T-helper 2 cell (primary cell): ENCODE measurements around the gene CALHM5.
A peak's percentile ranks its signal among the peaks of the same experiment; 100 is the strongest.

Source experiments
- DNase-seq, 5 experiments: peaks; one replicate each; pipeline versions ENCODE4 v3.0.0 to v3.0.0-alpha.2; 2012 to 2022

The CALHM5 gene

DNA sequence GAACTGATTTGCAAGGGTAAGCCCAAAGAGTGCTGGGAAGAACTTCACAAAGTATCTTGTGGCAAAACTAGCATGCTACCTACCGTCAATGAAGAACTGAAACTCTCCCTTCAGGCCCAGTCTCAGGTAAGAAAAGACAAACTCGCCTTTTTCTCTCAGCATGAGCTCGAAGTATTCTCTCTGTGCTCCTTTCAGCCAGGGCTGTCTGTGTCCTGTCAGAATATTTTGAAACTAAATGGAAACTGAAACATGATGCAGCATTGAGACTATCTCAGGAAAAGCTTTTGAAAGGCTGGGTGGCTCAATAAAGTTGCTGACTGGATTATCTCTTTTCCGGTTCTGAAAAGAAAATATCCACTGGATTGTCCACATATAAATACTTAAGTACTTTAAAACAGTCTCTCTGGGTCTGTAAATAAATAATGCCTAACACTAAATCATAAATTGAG, 696 bp downstream of the CALHM5 start:
- no peak for DNase-seq

DNA sequence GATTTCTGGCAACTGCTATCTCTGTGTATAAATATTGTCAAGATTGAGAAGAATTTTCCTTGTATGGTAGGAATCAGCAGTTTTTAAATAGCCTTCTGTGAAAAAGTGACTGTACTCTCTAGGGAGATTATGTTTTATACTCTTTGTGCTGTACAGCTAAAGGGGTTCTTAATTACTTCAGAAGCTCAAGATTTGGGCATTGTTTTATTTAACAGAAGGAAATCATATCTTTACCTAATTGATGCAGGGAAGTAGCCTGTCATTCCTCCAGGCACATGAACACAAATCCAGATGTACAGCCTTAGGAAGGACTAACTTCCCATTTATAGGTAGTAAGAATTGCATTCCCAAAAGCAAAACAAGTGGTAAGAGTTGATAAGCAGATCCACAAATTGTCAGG, 1.3 kb downstream of the CALHM5 start:
- DNase-seq = no peak

DNA sequence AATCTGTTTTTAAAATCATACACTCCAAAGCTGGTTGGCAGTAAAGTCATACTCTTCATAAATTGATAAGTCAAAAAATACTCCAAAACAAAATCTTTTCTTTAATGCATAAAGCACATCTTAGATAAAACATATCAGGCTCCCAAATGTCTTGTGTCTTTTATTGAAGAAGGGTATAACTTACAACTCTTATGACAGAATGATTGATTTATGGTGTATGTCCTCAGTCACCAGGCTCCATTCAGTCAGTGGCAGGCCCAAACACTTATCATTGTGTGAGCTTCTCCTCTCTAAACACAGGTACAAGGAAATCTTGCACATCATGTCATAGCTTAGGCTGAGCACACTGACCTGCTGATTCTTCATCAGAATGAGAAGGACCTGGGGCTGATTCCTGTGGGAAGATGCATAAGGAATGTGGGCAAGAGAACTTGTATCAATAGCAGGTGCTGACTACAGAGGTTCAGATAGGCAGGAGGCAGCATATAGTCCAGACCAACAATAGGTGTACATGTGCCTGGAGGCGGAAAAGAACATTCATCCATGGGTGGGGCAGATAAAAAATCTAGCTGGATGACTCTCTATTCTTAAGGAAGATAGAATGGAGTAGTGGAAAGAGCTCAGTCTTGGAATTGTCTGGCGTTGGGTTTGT, 1.9 kb downstream of the CALHM5 start:
- no peak for DNase-seq

DNA sequence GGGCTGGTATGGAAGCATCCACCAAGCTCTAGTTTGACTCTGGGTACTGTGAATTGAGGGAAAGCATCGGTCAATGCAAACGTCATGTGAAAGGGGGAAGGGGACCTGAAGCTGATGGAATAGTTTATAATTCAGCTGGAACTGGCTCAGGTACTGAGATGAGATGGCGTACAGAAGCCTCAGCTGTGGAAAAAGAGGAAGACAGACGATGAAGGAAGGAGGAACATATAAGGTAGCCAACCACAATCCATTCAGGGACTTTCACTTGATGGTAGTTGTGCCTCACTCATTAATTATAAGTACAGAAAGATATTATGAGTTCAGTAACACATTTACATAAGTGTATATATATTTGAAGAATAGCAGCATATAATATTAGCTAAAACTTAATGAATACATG, 2.7 kb downstream of the CALHM5 start:
- no peak for DNase-seq

DNA sequence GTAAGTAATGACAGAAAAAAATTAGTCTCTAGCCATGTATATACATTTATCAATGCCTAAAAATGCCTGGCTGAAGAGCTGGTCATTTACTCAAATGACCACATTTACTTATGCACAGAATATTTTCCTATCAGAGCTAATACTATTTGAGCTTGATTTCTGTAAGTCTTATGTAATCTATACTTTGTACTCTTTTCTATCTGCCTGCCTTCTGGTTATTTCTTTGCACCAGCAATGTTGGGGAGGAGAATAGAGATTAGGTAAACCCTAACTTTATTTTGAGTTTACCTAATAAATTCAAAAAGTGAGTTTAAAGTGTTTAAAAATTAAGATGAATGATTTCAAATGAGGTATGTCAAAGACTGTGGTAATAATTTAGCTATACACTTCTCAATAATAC, 3.7 kb downstream of the CALHM5 start:
- no peak for DNase-seq

DNA sequence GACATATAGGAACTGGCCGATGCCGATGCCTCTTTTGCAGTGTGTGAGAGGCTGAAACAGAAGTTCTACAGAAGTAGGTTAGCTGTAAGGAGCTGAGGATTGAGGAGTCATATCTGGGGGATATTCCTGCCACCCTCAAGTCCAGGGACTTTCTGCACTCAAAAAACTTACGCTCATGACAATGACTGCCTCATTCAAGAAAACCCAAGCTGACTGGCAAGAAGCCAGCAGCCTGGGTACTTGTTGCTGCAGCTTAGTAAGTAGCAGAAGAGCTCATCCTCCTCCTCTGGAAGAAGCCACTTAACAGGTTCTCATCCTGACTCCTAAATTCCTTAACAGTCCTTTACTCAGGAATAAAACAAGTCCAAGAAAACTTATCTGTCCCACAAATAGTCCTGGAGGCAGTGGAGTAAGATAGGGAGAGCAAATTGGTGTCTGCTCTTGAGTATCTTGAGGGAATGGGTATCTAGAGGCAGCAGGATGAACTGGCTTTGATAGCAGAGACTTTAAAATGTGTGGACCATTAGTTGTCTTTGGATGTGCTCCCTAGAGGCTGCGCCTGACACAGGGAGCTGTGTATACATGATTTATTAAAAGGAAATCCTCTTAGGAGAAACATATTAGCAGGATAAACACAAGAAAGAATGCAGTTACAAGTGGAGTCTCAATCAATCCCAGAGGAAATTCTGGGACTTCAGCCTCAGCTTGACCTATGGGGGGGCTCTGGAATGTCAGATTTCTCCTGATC, 7.4 kb downstream of the CALHM5 start:
- DNase-seq = no peak

DNA sequence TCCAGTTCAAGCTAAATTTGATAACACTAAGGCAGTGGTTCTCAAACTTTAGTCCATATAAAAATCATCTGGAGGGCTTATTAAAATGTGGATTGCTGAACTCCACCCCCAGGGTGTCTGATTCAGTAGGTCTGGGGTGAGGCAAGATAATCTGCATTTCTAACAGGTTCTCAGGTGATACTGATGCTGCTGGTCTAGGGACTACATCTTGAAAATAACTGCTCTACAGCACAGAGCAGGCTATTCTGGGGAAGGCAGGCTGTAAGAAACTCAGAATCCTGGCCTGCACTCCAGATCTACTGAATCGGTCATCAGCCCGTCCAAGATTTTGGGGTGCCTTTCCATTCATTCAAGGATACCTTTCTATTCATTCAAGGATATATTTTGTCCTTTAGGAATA, 11.5 kb downstream of the CALHM5 start:
- no peak for DNase-seq

DNA sequence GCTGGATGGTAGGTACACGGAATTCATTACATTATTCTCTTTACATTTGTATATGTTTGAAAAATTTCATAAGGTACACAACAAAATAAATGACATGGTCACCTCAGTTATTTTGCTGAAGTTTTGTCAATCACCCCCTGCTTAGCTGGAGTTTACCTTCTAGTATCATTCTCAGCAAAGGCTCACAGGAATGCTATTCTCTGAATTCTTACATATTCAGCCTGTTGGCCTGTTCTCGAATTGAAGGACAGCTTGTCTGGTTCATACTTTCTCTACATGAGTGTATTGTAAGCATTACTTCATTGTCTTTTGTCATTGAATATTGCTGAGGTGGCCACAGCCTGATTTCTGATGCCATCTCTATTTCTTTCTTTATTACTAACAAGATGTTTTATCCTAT, 12.8 kb downstream of the CALHM5 start:
- no peak for DNase-seq

DNA sequence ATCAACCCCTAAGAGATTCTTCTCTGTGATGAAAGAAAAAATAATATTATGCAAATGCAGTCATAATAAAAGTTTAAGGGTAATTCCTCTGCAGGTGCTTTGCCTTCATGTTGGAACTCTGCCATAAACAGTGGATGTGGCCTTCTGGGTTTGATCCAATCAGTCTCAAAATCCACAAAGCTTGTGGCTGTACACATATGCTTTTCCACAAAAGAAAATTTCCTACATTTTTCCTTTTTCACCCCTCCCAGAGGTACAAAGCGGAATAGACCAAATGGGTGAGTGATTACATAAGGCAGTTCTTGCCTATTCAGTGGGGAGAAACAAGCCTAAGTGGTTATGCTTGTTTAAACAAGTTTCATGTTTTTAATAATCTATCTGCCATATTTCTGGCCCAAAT, 16.7 kb downstream of the CALHM5 start:
- no peak for DNase-seq

DNA sequence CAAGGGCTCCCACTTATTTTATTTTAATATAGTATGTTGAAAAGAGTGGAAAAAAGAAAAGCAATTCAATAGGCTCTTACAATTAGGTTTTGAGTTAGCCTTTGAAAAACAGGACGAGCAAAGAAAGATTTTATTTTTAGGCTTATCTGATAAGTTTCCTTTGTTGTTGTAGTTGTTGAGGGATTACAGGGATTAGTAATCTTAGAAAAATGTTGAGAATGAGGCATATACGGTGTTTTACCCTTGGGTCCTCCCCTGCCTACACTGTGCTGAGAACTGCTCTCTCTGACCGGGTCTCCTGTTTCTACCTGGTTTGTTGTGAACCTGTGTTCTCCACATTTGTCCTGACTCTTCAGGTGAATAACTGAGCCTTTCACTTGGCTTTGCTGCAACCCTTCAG, 17.3 kb downstream of the CALHM5 start:
- DNase-seq = no peak

DNA sequence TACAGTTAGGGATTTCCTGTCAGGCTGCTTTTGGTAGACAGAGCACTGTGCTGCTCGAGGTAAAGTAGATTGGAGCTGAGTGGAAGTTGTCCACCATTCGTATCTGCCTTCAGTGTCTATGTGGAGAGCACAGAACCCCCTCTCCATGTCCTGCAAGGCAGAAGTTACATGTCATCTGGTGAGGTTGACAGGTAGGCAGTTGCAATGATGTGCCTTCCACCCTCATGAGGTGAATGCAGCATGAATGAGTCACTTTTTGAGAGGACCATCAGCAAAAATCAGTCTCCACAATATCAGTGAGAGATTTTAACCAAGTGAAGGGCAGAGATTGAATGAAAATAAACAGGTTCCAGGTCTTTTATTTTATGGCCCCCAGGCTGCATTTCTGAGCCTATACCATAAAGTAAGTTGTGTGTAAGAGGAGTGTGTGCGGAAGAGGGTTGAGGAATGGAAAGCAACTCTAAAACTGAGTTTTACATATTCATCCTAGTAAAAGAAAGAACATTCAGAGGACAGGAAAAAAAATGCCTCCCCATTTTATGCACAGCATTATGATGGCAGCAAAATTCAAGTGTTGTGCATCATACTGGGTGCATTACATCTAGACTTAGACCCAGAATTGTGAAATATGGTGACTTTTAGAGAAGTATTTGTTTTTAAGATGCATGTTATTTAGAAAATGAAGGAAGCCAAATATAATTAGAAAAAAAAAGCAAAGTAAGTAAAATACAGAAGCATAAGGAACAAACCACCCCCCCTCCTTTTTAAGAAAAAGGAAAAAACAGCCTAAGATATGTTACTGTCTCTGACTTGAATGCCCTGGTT, 18.2 kb downstream of the CALHM5 start:
- no peak for DNase-seq

DNA sequence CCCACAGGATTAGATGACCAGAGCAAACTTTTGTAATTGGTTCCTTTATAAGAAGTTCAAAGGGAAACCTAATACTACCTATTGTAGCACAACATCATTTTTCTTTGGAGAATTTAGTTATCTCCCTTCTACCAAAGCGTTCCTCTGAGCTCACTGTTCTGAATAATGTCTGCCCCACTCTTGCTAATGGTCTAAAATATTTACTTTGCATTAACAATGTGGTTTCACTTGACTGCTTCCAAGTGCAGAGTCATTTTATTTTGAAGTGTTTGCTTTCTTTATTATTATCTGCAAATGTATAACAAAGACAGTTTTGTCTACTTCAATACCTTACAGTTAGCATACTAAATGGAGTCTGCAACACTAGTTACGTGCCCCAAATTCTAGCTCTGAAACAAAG, 19.0 kb downstream of the CALHM5 start:
- DNase-seq = no peak

DNA sequence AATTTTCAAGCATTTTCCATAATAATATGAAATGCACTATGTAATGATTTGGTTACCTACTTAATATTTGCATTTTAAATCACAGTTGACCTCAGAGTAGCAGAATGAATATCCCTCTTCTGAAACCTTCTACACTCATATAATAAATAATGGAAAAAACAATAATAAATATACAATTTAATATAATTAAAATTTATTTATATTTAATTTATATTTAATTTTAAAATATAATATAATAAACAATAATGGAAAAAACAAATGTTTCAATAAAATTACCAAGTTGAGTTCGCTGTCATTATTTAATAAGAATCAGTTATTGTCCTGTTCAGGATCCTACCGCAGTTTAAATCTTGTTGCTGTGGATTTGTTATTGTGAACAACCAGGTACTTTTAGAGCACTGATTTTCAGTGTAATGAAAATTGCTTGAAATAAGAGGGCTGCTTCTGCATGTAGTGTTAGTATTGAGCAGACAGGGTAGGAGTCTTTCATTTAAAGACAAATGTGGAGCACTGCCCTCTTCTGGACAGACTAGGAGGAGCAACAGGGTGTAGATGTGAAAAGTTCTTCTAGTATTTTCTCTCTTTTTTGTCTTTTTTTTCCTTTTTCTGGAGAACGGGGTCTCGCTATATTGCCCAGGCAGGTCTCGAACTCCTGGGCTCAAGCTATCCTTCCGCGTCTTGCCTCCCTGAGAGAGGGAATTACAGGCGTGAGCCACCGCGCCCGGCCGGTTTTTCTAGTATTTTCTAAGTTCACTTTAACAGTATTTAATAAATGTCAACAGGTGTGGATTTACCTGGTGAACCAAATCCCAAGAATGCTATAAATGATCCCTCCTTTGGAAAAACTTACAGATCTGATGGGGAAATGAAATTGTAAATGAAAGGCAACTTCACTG, 20.5 kb downstream of the CALHM5 start:
- DNase-seq = peak in 4 of 5 experiments; percentile 18 to 59 (median 40)

DNA sequence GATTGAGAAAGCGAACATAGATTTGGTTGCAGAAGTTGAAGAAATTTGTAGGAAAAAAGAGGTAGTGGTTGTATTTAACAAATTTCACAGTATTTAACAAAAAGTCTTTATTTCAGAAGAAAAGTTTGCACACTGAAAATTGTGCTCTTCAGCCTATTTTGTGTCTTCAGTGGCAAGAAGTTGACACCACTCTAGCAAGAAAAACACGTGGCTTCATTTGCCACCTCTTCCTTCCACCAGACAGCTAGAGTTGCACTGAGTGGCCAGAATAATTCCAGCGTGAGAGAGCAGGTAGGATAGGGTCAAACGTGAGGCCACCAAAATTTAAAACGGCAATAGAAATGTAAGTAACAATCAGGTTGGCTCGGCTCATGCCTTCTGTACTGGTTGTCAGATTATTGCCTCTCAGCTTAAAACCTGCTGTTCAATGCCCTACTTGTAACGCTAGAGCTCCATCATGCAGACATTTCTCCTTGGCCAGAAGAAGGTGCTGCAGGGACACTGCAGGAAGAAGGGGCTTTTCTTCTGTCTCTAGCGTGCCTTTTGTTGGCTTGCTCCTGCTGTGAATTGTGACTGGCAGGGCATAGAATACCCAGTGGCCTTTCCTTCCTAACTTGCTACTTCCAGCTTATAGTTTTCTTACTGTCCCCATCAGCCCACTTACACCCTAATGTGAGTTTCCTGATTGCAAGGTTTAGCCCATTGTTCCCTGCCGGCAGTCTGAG, 22.0 kb downstream of the CALHM5 start:
- no peak for DNase-seq

DNA sequence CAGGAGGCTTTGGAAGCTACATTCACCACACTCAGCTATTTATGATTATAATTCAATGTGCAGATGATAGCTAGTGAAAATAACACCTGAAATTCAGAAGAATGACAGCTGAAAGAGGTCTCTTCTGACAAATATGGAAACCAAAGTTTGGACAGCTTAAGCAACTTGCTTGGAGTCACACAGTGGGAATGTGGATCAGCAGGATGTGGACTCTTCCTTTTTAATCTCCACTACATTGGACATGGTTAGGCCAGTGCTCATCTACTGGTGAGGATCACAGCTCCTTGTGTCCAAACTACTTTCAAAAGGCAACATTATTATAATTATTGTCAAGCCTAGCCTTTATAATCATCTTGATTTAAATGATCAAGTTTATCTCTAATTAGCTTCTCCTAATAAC, 23.7 kb downstream of the CALHM5 start:
- DNase-seq = no peak

DNA sequence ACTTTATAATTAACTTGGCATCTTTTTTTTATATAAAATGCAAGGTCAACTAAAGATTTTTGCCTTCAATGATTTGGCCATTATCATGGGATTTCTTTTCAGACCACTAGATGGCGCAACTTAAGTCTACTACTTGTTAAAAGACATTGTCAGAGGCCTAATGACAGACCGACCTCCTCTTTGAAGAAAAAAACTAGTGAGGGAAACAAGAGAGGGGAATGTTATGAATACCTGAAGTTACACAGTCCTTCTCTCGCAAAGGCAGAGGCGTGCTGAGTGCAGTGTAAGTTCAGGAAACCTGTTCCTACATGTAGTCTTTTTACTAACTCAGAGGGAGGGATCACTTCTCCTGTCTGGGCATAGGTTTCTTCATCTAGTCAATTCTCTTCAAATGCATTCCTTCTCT, 24.8 kb downstream of the CALHM5 start:
- DNase-seq = peak in 2 of 5 experiments; percentile 29 to 55

DNA sequence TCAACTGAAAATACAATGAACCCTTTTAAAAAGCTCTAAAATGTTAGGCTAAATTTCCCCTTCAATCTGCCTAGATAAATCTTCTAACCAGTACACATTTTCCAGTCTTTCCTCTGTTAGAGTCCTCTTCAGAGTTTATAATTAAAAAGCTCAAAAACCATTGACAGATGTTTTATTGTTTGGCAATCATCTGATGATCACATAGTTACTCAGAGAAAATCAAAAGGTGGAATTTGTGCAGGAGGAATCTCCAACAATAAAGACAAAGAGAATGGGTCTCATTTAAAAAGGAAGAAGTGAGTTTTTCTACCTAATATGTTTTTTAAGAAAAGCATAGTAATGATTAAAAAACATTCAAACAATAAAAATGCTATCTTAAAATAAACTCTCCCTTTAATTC, 31.0 kb downstream of the CALHM5 start:
- no peak for DNase-seq

DNA sequence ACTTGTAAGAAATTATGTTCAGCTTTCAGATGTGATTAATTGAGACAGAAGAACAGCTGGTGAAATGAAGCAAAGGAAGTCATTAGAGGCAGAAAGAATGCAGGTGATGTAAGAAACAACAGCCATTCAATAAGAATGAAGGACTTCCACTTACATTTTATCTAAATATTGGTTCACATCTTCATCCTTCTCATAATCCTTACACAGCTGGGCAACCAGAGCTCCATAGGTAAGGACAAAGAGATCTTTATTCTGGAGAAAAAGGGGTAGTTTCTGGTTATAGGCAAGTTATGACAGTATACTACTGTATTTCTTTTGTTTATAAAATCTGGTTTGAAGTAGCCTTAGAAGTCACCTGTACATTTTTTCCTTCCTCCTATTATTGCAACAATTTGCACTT, 31.7 kb downstream of the CALHM5 start:
- DNase-seq = no peak

DNA sequence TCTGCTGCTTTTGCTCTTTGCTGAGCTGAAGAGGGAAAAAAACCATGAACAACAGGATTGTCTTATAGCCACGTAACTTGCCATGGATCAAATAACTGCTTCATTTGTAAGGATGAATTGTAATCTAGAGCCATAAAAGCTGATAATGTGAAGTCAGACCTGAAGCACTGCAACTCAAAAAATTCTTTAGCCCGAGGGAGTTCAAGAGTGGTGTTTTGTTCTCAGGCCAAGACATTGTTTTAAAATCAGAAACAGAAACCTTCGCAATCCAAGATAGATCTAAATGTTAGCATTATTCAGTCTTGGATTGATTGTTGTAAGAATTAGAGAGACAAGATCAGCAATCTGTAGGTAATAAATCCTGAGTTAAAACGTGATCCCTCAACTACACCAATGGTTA, 34.2 kb downstream of the CALHM5 start, which contains the start of gene TRAPPC3L:
Gene TRAPPC3L, minus strand, starts transcription at position 34 of the 400 bp plus-strand sequence. CDS start 170 bp downstream, outside the sequence.
- DNase-seq = no peak

DNA sequence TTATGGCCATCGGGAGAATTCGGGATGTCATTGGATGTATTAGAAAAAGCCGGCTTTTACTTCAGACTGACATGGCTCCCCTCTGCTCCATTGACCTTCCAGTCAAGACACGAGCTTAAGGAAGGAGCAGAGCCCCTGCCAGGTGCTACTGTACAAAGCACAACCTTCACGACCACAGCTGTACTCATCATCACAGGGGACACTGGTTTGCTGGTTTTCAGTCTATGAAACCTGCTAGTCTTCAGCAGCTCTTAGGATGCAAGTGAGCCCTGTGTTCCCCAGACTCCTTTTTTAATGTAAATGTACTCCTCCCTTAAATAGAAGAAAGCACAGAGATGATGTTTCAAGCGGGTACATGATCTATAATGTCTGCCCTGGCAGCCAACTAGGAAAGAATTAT, 35.9 kb downstream of the CALHM5 start:
- no peak for DNase-seq

DNA sequence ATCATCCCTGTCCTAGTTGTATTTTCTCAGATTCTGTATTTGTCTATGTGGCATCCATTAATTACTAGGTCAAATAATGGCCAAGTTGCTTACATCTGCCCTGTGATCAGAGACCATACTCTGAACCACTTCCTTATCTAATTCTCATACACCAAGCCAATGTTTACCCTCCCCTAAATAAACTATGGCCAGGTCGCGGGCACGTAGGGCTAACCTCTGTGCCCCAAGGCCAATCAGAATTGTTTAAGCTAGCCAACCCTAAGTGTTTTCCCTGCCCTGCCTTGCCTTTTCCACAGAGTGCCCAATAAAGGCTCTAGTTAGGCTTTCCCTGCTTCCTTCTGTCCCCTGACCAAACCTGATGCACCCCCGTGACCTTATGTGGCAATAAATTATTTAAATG, 39.4 kb downstream of the CALHM5 start:
- DNase-seq = no peak

DNA sequence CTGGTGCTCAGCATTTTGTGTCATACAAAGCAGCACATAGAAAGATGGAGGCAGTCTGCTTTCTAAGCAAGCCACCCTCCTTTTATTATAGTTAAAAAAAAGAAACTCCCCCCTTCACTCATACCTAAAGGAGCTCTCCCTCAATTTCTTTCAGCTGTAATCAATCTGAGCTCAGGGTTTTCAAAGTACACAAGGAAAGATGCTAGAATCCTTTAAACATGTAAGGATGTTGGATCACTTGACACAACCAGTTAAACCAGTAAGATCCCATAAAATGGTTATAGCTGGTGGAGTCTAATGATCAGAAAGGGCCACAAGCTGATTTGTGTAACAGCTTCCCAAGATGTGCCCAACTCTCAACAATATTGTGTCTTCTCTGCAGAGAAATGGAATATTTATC, 42.0 kb downstream of the CALHM5 start, which contains the start of gene CALHM4:
Gene CALHM4, plus strand, starts transcription at position 301 of the 400 bp plus-strand sequence. Its CDS starts 43 bp downstream, at position 344.
- DNase-seq = no peak
